Neural crest cell (in vitro differentiated cells): Measurements from ENCODE around the gene UQCC2. TPM values are rescaled to one million over a fixed set of nuclear protein-coding genes. Genes with fewer than 3 reads are reported as not detected.

Experiments
- DNase-seq: peaks from one replicate; pipeline ENCODE4 v3.0.0; 2021; ENCODE audit warnings: low read depth, mixed read lengths, low spot score
- H3K27ac Mint-ChIP-seq: one replicate; pipeline ENCODE4 v1.8.0; 2021; ENCODE audit warnings: mild to moderate bottlenecking, mixed read lengths; ENCODE audit not compliant: unreplicated experiment
- H3K27me3 Mint-ChIP-seq: 2 replicates; pipeline ENCODE4 v1.8.0; 2021; ENCODE audit warnings: low read depth, mild to moderate bottlenecking, mixed read lengths
- H3K36me3 Mint-ChIP-seq: 2 replicates; pipeline ENCODE4 v1.8.0; 2021; ENCODE audit warnings: low read depth, mild to moderate bottlenecking, mixed read lengths
- H3K4me1 Mint-ChIP-seq: 2 replicates; pipeline ENCODE4 v1.8.0; 2021; ENCODE audit warnings: mixed read lengths
- H3K4me3 Mint-ChIP-seq: one replicate; pipeline ENCODE4 v1.8.0; 2021; ENCODE audit warnings: mild to moderate bottlenecking, mixed read lengths
- H3K9me3 Mint-ChIP-seq: 2 replicates; pipeline ENCODE4 v1.8.0; 2021; ENCODE audit warnings: mixed read lengths
- CTCF ChIP-seq: fragments of 200-600 bp; sonication (generic); conservative IDR thresholded peaks from 2 replicates; pipeline ENCODE4 v1.5.0; 2021; ENCODE audit warnings: antibody characterized with exemption, mild to moderate bottlenecking
- total RNA-seq: library from RNA; stranded (reverse); gene quantifications from 2 replicates; pipeline ENCODE4 v1.2.1, GENCODE V29; 2021

The UQCC2 gene
- total RNA-seq, 1 donor from 2014 or later = 116 TPM

GRCh38 chr6:33663727-33664449 is 47.6 kb downstream of the UQCC2 start:
- Mint-ChIP-seq H3K27me3 (no peaks in the 10 kb centered on the region), H3K9me3 (no peaks in the 10 kb centered on the region), H3K27ac (no peak overlapping the region), H3K36me3 (no peaks in the 10 kb centered on the region), H3K4me1 (peaks cover 3% of the 10 kb centered on the region), H3K4me3 (no peak overlapping the region)
- TF ChIP-seq CTCF = no peak
- DNase-seq = no peak

- H3K4me3 Mint-ChIP-seq = no peak overlapping the region
- no peaks in the 10 kb centered on the region for H3K36me3 Mint-ChIP-seq
- H3K27me3 Mint-ChIP-seq = no peaks in the 10 kb centered on the region
- H3K9me3 Mint-ChIP-seq = no peaks in the 10 kb centered on the region
- H3K27ac Mint-ChIP-seq = no peak overlapping the region
- H3K4me1 Mint-ChIP-seq = peaks cover 3% of the 10 kb centered on the region
- no peak for TF ChIP-seq CTCF
- DNase-seq = no peak
Measured at GRCh38 chr6:33663028-33663427, 48.5 kb downstream of the UQCC2 start.

- no peak for DNase-seq
- Mint-ChIP-seq H3K27me3 (no peaks in the 10 kb centered on the region), H3K9me3 (no peaks in the 10 kb centered on the region), H3K4me3 (no peak overlapping the region), H3K36me3 (no peaks in the 10 kb centered on the region), H3K4me1 (peaks cover 3% of the 10 kb centered on the region), H3K27ac (no peak overlapping the region)
- TF ChIP-seq CTCF = no peak
Measured at GRCh38 chr6:33662318-33662717, 49.2 kb downstream of the UQCC2 start.

- TF ChIP-seq CTCF = no peak
- Mint-ChIP-seq H3K4me3 (no peak overlapping the region), H3K9me3 (no peaks in the 10 kb centered on the region), H3K4me1 (peaks cover 3% of the 10 kb centered on the region), H3K36me3 (no peaks in the 10 kb centered on the region), H3K27me3 (no peaks in the 10 kb centered on the region), H3K27ac (peak overlapping the region; percentile 62)
- no peak for DNase-seq
Measured at GRCh38 chr6:33661106-33661838, 50.2 kb downstream of the UQCC2 start.

- Mint-ChIP-seq H3K27me3 (no peaks in the 10 kb centered on the region), H3K4me3 (no peak overlapping the region), H3K9me3 (no peaks in the 10 kb centered on the region), H3K27ac (peak overlapping the region; percentile 12), H3K36me3 (no peaks in the 10 kb centered on the region), H3K4me1 (peaks cover 3% of the 10 kb centered on the region)
- no peak for DNase-seq
- TF ChIP-seq CTCF = no peak
Measured at GRCh38 chr6:33659986-33660385, 51.5 kb downstream of the UQCC2 start.
